GM10847 (cell line): Measurements from ENCODE around the gene ACER1.

Source experiments
- POLR2A ChIP-seq: IDR thresholded peaks from 2 replicates; pipeline ENCODE4 v1.6.1; 2011; ENCODE audit not compliant: insufficient read length; ENCODE audit errors: extremely low read depth

ACER1 gene

DNA sequence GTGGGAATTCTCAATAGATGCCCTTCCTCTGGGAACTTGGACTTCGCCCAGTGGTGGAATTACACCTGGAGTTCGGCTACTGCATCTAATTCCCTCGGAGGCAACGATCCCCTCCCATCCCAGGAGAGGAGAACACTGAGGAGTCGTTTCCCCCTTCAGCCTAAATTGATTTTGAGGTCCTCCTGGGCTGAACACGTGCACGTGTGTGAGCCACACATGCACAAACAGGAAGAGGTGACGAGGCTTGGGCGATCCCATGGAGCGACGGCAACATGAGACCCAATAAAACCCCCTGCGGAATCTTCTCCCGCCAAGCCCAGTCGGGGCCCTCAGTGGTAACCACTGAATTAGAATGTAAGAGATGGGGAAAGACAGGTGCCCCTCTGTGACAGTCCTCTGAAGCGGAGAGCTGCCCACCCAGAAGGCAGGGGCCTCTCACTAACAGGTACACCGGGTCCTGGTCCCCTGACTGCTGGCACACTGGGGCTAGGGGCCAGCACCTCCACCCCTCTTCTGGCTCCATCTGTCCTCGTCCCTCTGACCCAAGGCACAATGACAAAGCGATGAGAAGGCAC lies 58.2 kb downstream of the ACER1 start:
- no peak for TF ChIP-seq POLR2A

DNA sequence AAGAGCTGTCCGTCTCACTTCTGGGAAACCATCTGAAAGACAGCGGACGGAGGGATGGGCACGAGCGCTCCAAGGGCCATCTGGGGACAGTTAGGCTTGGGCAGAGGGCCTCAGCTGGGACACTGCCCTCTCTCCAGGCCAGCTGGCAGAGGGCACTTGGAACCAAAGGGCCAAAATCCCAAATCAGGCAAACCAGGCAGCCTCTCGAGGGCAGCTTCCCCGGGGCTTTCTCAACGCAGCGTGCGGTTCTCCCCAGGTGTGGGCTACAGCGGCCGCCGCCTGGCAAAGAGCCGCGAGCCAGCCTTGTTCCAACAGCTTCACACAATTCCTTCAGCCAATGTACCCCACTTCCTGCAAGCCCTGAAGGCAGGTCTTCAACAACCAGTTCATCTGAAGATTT lies 58.7 kb downstream of the ACER1 start:
- no peak for TF ChIP-seq POLR2A

DNA sequence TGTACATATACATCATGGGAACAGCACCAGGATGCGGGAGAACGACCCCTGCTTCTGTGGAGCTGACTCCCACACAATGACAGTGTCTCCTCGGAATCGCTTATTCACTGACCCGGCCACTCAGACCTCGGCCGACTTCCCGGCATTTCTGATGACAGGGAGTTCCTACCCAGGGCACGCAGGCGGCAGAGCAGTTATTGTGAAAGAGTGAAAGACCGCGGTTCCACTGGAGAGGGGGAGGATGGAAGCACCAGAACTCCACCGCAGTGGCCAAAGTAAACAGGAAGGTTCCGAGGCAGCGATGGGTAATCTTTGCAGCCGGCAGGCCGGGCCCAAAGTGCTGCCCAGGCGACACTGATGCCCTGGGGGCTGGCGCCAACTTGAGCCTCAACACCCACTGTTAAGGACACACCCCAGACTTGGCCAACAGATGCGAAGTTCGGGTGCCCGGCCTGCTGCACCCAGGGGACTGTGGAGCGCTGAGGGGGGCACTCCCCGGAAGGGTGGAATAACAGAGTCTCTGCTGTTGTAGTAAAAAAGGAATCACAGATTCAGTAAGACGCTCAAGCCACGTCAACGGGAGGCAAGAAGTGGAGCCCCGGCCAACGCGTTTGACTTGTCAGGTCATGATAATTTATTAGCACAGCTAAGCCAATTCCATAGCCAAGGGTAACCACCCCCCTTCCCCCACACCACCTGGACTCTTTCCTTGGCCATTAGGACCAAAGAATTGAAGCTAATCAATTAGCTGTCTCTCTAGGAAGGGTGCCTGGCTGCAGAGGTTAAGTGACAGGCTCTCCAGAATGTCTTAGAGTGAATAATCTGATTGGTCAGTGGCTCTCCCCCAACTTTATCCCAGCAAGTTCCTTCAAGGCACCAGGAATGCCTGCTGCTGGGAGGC lies 59.5 kb downstream of the ACER1 start:
- TF ChIP-seq POLR2A, result no peak

DNA sequence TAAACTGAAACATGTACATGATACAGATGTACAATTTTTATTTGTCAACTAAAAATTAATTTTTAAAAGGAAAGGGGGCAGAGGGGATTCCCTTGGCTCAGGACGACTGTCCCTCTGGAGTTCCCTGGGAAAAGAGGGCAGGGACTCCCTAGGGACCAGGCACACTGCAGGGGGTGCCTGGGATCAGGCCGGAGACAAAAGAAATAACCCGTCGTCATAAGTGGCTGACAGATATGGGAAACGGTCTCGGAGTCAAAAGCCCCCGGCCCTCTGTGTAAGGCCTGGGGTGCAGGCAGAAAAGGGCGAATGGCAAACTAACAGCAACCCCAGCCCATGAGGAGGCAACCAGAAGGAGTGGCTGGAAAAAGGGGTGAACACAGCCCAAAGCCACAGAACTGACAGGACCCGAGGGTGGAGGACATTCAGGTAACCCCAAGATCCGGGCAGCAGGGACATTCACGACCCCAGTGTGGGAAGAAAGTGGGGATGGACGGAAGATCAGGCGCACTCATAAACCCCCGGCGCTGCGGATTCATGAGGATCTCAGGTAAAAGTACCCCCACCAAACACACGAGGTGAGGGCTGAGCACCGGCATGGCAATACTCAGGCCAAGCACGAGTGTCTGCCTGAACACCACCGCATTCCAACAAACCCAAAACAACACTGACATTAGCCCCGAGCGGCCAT lies 60.4 kb downstream of the ACER1 start:
- TF ChIP-seq POLR2A, result no peak

DNA sequence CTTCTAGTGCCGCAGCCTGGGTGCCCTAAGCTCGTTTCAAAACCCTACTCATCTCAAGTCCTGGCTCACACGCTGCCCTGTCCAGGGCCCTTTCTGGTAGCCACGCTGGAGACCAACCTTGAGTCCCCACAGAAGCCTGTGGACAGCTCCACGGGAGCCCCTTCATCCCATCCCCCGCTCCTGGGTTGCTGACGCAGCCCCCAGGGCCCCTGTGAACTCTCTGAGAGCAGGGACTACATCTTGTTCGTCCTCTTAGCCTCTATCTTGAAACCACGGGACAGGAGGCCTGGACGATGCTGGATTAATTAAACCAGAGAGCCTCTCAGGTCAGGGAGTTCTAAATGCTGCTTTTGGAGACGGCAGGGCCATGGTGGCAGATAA lies 61.0 kb downstream of the ACER1 start:
- no peak for TF ChIP-seq POLR2A

DNA sequence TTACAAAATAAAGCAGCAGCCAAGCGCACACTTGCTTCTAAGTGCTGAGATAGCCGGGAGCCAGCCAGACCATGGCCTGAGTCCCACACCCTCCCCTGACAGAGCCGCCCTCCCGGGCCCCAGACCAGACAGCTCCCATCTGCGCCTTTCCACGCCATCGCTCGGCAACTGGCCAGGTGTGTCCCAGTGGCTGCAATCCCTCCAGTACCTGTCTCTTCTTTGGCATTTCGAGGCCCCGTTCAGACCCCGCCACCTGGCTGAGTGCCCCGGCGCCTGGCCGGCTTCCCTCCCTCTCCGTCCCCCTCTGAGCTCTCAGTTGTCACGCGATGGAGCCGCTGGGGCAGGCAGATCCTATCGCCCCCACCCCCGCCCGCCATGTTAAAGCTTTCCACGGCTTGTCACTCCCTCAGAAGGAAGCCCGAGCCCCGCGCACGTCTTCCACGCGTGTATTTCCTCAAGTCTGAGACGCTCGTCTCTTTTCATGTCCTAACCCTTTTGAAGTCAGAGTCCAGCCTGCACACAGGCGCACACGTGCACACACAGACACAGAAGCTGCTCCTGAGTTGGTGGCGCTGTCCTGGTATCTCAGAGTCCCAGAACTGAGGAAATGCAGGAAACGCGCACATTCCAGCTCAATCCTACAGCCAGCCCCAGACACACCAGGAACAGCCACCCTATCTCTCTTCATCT lies 61.5 kb downstream of the ACER1 start:
- TF ChIP-seq POLR2A, result no peak

DNA sequence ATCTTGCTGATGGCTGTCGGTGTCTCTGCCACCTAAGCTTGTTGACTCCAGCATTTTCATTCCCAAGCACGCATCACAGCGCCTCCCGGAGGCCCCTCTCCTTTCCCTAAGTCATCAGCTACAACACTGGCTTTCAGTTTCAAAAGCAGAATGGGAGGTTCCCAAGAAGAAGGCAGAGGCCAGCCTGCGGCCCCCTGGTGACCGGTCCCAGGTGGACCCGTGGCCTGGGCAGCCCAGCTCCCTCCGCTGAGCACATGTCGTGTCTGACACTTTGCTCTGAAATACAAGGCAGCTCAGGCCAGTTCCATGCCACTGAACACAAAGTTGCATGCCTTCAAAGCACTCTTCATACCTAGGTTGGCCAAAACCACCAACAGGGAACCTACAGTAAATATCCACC lies 62.2 kb downstream of the ACER1 start:
- no peak for TF ChIP-seq POLR2A

DNA sequence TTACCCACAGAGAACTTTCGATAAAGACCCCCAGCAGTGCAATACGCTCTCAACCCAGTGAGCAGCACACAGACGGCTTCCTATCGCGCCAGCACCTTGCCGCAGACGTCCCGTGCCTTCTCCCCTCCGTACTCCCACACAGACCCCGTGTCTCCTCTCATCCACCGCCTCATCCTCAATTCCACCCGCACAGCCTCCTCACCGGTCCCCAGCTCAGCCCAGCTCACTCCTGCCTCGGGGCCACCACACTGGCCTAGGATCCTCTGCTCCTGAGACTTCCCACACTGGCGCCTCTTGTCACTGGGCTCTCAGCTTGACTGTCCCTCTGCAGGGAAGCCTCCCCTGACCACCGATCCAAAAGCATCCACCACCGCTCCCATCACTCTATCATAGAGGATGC lies 62.6 kb downstream of the ACER1 start:
- TF ChIP-seq POLR2A, result no peak

DNA sequence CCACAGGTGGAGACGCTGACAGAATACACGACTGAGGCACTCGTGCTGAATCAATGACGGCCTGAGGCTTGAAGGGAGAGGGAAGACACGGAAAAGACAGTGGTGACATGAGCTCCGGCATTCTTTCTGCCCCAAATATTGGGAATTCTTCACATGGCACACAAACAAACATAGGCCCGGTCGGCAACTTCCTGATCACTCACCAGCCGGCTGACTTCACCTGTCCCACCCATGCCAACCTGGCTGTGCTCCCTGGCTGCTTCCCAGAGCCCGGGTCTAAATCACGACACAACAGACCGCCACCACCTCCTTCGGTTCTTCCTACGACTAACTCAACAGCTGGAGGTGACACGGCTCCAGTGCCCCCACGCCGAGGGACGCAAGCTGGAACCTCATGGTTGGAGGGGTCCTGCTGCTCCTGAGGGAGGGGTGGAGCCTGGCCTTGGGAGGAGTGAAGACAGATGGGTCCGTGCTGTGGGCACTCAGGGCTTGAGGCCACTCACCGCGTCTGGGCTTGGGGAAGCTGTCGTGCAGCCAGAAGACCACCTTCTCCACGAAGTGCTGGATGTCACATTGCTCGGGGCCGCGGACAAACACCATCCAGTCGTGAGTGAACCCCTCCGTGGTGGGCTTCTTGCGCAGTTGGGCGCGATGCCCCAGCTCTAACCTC lies 63.2 kb downstream of the ACER1 start:
- TF ChIP-seq POLR2A, result no peak

DNA sequence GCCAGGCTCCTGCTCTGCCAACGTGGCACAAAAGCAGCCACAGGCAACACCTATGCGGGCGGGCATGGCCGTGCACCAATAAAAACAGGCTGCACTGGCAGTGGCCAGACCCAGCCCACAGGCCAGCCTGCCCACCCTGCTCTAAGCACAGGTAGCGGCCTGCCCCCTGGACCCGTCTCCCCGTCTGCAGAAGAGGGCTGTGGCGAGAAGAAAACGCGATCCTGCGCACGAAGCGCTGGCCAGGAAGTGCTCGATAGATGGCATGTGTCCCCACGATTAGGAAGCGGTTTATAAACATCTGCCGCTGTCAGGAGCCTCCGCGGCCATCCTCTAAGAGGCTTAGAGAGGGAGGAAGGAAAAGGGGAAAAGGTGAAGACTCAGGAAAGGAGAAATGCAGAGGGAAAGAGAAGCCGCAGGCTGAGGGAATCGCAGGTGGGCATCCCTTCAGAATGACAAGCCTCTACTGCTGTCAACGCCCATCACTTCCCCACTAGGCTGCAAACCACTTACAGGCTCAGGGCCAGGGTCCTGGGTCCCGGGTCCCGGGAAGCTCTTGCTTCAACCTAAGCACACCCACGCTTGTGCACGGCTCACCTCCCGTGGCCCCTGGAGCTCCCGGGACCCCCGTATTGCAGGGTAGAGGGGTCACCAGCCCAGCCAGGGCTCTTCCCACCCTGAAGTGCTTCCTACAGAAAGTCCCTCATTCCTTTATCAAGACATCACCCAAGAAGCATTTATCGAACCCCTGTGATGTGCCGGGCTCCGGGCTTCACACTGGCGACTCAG lies 64.1 kb downstream of the ACER1 start:
- no peak for TF ChIP-seq POLR2A

DNA sequence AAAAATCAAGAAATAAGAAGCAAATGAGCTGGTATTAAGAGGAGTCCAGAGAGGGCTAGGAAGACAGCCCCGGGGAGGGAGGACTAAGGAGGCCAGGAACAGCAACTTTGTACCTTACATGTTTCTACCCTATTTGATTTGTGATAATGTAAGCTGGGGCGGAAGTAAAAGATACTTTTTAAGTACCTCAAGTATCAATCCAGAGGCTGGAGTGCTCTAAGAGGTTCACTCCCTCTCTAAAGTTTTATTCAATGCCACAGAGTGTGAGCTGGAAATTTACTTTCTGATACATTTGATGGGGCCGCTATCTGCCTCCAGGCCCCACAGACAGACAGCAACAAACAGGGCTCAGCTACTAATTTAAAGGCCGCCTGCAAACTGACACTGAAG lies 65.0 kb downstream of the ACER1 start:
- no peak for TF ChIP-seq POLR2A

DNA sequence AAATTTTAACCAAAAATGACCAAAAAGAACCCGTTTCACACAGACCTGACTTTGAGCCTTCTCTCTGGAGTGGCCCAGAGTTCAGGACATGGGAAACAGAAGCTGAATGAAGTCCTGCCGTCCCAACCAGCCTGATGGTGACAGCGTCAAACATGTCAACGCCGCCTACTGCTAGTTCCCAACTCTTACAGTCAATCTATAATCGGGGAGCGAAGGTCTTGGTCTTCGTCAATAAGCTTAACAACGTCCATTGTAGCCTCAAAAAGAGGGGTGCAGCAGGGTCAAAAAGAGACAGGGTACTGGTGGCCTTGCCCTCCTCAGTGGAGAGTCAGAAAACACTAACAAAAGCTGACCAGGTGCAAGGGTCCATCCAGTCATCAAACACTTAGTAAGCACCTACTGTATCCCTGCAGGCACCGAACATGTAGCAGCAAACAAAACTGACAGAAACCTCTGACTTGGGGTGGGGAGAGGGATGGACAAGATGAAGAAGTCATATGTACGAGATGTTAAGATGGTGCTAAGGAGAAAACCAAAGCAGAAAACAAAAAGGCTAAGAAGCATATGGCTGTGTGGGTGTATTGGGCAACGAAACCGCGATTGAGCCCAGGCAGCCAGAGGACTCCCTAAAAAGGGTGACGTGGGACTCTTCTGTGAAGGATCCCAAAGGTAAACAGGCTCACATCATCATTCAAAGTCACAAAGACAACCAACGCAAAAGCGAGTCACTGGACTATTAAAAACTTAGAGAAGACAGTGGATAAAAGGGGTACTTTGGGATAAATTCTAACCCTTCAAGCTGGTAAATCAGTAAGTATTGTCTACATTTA lies 65.6 kb downstream of the ACER1 start:
- TF ChIP-seq POLR2A, result no peak

DNA sequence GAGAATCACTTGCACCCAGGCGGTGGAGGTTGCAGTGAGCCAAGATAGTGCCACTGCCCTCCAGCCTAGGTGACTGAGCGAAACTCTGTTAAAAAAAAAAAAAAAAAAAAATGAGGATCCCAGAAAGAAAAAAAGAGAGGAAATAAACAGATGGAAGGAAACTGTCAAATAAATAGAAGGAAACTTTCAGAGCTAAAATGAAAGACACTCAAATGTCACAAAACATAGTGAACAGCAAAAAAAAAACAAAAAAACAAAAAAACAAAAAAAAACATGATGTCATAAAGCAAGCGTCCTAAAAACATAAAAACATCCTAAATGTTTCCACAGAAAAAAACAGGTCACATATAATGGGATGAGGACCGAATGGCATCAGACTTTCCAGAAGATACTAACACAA lies 68.6 kb downstream of the ACER1 start:
- TF ChIP-seq POLR2A, result no peak
